ENCODE results near the gene PATZ1. TPM values are rescaled to one million over a fixed set of nuclear protein-coding genes. Genes with fewer than 3 reads are reported as not detected.

Gene PATZ1
- total and polyA plus RNA-seq, 2 of the 8 experiments (the other 6 are each of a cell fraction or from before 2014, with no cell fraction given) = 62.1 to 70.9 TPM

DNA sequence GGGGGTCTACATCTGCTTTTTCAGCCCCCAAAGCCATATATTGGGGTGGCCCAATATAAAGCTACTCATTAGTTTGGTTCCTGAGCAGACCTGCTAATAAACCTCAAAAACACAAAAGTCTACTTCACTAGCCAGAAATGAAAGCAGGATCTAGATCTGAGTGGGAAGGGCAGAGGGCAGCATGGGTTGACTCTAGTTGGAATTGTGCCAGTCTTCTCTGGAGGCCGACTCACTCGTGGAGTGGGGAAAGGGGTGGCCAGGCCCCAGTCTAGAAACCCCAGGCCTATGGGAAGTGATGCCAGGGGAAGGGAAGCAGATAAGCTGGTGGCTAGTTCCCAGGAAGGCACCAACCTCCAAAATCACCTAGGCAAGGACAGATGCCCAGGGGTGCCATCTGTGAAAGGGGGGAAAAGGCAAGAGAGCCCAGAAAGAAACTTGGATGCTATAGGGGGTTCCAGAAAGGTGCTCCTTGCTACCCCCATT, 5.3 kb downstream of the PATZ1 start (continued):
- TF ChIP-seq, protein P1, sequence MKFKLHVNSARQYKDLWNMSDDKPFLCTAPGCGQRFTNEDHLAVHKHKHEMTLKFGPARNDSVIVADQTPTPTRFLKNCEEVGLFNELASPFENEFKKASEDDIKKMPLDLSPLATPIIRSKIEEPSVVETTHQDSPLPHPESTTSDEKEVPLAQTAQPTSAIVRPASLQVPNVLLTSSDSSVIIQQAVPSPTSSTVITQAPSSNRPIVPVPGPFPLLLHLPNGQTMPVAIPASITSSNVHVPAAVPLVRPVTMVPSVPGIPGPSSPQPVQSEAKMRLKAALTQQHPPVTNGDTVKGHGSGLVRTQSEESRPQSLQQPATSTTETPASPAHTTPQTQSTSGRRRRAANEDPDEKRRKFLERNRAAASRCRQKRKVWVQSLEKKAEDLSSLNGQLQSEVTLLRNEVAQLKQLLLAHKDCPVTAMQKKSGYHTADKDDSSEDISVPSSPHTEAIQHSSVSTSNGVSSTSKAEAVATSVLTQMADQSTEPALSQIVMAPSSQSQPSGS (IDR thresholded peaks at IDR 0.05; ENCODE audit: low read length) = no peak
